GM20431 (cell line): ENCODE data around the gene OCEL1.
"Not testable (repeated sequence)": the region's sequence is repeated elsewhere in the genome, so short reads cannot be mapped to it uniquely, and the experiment has no call there.

Source experiments
- in situ Hi-C: fragments of 300-500 bp; cut with MseI, MboI; formaldehyde crosslinking; loops from one replicate; pipeline ENCODE4 v1.15.0; 2020; ENCODE audit warnings: low sequenced_read_pairs; ENCODE audit not compliant: unreplicated experiment

OCEL1 gene, protein sequence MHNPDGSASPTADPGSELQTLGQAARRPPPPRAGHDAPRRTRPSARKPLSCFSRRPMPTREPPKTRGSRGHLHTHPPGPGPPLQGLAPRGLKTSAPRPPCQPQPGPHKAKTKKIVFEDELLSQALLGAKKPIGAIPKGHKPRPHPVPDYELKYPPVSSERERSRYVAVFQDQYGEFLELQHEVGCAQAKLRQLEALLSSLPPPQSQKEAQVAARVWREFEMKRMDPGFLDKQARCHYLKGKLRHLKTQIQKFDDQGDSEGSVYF

DNA sequence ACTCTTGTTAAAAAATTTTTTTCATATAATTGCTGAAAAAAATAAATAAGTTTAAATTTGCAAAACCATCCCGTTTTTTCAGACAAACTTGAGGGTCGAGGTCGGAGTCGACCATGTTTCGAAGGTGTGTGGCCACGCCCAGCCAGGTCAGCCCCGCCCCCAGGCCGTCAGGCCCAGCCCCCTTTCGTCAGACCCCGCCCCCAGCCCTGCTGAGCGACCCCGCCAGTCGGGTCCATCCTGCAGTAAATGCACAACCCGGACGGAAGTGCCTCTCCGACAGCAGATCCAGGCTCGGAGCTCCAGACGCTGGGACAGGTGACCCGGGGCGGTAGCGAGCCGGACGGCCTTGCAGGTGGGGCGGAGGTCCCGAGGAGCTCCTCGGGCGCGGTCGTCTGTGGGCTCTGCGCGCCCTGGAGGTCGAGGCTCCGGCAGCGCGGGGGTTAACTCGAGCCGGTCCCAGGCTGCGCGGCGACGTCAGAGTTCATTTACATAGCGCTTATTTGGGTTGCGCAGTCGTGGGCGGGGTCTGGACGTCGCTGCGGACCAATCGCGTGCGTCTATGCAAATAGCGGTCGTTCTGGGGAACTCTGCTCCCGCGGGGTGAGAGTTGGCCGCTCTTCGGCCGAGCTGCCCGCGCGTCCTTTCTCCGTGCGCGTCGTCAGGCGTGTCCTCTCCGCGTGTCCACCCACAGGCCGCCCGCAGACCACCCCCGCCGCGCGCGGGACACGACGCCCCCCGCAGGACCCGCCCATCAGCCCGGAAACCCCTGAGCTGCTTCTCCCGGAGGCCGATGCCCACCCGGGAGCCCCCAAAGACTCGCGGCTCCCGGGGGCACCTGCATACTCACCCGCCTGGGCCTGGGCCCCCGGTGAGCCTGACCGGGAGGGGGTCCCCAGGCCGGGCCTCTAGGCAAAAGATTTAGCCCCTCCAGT, at the start of gene OCEL1:
TSS of gene OCEL1 (plus strand) at position 225 of the 932 bp plus-strand sequence. CDS start at position 247, 22 bp downstream.
- in situ Hi-C loops = no loop called here

DNA sequence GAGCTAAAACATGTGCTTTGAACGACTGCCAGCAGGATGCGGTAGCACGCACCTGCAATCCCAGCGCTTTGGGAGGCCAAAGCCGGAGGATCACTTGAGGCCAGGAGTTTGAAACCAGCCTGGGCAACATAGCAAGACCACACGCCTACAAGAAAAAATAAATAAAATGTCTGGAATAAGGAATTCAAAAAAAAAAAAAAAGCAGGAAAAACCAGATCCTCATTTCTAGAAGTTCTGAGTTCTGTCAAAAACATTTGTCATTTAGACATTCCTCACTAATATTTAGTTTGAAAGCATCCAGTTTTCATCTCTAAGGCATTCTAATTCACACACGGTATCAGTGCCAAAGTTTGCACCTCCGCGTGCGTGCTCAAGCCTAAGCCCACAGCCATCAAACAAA, 47.7 kb upstream of the OCEL1 start:
- in situ Hi-C loops = no loop called here

DNA sequence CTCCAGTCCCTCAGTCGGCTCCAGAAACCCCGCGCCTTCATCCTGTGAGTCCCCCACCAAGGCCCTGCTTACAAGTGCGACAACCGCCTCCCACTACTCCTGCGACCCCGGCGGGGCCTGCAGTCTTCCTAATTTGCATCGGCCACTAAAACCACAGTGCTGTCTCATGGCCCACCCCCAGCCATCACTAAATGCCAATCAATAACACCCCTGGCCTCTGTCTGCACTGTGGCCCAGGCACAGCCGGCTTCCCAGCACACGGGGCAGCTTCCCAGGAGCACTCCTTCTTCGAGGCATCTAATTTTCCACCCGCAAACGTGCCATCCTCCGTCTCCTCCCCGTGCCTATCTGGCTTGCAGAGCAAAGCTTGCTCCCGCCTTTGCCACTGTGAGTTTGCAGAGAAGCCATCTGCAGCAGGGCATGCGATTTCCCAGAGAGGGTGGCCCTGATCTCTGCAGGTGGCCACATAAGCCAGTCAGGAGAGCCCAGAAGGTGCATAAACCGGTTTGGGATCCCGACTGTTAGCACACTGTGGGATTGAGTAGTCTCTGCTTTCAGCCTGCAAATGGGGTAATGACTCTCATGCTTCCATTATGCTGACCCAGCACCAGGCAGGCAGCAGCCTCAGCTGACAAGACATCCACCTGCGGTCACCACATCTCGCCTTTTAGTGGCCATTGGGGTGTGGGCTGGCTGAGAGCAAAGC, 44.9 kb upstream of the OCEL1 start:
- in situ Hi-C loops = no loop called here

DNA sequence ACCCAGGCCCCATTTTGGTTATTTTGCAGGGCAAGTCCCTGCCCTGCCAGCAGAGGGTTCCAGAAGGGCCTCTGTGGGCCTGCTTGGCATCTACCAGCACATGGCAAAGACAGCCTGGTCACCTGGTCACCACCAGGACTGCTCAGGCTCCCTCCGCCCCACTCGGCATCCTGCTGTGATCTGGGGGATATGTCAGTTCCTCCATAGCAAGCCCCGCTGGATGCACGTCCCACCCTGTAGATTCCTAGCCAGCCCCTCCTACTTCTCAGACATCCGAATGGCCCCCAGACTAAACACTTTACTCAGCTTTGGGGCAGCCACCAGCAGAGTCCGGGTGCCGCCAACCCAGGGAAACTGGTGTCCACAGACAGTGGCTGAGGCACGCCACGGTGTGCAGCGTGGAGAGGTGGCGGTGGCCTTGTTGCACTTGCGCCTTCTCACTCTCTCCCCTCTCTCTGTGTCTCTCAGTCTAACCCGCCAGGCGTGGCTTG, 42.7 kb upstream of the OCEL1 start:
- in situ Hi-C loops = no loop called here

DNA sequence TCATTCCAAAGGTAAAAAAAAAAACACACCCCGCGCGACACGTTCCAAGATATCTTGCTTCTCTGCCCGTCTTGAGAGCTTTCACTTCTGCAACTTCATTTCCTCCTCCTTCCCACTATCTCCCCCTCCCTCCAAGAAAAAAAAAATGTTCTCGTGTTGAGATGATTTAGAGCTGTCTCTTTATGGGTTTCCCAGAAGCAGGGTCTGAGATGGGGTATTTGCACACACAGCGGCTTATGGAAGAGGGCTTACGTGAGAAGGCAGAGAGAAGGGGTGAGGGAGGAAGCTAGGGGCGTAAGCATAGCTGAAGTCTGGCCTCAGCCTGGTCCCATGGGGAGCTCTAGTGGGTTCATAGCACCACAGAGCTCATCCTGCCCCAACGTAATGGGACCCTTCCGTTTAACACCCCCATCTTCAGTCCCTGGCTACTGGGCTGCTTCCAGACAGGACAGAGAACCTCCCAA, 42.1 kb upstream of the OCEL1 start:
- in situ Hi-C loops = no loop called here

DNA sequence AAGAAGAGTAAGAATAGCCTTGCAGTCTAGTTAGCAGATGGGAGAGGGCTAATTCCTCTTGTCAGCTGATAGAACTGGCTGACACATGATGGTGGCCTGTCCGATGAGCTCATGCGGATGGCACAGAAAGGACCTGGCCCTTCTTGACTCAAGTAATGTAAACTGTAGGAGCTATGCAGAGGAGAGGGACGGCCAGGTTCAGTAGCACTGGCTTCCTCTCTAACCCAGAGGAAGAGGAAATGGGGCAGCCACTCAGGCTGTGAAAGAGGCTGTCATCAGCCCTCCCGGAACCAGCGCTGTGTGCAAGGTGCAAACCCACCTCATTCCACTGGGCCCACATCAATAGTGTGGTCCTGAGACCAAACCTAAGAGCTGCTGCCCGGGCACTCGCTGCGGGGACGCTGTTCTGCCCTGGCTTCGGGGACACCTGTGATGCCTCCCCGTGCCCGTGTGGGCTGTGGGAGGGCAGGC, 41.6 kb upstream of the OCEL1 start:
- in situ Hi-C loops = no loop called here

DNA sequence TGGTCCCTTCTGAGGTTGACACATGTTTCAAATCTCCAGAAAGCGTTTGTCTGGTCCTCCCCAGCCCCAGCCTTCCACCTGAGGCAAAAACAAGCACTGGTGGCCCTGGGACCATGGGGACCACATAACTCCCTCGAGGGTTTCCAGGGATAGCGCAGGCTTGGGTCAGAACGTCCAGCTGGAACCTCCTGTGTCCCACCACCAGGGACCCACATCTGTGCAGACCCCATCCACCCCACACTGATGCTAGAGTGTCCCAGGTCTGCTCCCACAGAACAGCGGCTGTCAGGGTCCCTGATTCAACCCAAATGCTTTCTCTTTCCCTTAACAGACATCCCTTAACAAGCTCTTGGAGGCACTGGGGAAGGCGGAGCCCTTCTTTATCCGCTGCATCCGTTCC, 40.4 kb upstream of the OCEL1 start:
- in situ Hi-C loops = no loop called here

DNA sequence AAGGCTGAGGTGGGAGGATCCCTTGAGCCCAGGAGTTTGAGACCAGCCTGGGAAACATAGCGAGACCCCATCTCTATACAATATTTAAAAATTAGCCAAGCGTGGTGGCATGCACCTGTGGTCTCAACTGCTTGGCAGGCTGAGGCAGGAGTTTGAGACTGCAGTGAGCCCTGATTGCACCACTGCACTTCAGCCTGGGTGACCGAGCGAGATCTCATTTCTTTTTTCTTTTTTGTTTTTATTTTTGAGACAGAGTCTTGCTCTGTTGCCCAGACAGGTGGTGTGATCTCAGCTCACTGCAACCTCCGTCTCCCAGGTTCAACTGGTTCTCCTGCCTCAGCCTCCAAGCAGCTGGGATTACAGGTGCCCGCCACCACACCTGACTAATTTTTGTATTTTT, 34.3 kb upstream of the OCEL1 start:
- in situ Hi-C loops = not testable (repeated sequence)

DNA sequence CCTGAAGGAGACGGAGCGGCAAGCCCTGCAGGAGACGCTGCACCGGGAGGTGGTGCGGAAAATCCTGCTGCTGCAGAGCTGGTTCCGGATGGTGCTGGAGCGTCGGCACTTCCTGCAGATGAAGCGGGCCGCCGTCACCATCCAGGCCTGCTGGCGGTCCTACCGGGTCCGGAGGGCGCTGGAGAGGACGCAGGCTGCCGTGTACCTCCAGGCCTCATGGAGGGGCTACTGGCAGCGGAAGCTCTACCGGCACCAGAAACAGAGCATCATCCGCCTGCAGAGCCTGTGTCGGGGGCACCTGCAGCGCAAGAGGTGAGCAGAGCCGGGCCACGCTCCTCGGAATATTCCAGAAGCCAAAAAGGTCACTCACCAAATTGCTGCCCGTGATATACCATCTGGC, 33.3 kb upstream of the OCEL1 start:
- in situ Hi-C loops = no loop called here

DNA sequence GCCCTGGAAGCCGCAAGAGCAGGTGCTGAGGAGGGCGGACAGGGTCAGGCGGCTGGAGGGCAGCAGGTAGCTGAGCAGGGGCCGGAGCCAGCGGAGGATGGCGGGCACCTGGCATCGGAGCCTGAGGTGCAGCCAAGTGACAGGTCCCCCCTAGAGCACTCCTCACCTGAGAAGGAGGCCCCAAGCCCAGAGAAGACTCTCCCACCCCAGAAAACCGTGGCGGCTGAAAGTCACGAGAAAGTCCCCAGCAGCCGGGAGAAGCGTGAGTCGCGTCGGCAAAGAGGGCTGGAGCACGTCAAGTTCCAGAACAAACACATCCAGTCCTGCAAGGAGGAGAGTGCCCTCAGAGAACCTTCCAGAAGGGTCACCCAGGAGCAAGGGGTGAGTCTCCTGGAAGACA, 31.4 kb upstream of the OCEL1 start:
- in situ Hi-C loops = no loop called here

DNA sequence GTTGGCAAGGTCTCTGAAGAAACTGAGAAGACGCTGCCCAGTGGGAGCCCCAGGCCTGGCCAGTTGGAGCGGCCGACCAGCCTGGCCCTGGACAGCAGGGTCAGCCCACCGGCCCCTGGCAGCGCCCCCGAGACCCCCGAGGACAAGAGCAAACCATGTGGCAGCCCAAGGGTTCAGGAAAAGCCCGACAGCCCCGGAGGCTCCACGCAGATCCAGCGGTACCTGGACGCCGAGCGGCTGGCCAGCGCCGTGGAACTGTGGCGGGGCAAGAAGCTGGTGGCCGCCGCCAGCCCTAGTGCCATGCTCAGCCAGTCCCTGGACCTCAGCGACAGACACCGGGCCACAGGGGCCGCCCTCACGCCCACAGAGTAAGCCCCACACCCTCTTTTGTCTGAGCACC, 30.9 kb upstream of the OCEL1 start:
- in situ Hi-C loops = no loop called here

DNA sequence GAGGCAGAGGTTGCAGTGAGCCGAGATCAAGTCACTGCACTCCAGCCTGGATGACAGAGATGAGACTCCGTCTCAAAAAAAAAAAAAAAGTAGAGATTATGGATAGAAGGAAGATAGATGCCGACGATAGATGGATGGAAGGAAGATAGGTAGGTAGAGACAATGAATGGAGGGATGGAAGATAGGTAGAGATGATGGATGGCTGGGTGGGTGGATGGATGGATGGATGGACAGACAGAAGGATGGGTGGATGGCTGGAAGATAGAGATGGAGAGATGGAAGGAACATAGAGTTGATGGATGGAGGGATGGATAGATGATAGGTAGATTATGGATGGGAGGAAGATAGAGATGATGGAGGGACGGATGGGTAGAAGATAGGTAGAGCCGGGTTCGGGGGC, 29.4 kb upstream of the OCEL1 start:
- in situ Hi-C loops = no loop called here

DNA sequence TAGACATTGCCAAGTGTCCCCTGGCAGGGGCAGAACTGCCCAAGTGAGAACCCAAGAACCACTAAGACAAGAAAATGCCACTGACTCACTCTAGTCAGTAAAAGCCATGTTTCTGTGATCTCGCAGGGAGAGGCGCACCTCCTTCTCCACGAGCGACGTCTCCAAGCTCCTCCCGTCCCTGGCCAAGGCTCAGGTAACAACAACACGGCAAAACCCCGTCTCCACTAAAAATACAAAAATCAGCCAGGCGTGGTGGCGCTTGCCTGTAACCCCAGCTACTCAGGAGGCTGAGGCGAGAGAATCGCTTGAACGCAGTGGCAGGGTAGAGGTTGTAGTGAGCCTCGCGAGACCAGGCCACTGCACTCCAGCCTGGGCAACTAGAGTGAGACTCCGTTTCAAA, 28.4 kb upstream of the OCEL1 start:
- in situ Hi-C loops = no loop called here

DNA sequence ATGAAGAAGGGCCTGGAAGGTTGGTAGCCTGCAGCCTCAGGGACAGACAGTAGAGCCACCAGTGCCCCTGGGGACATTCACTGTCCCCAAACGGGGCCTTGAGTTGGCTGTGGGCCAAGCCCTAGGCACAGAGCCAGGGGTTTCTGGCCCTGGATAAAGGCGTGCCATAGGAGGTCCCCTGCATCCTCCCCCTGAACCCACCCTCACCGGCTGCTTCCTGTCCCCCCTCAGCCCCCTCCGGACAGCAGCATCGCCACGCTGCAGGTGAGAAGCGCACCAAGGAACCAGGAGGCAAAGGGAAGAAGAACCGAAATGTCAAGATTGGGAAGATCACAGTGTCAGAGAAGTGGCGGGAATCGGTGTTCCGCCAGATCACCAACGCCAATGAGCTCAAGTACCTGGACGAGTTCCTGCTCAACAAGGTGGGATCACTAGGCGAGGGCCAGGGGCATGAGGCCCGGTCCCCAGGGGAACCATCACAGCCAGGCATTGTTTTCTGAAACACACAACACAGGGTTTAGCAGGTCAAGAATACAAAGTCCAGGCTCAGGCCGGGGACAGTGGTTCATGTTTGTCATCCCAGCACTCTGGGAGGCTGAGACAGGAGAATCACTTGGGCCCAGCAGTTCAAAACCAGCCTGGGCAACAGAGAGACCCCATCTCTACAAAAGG, 25.5 kb upstream of the OCEL1 start:
- in situ Hi-C loops = no loop called here

DNA sequence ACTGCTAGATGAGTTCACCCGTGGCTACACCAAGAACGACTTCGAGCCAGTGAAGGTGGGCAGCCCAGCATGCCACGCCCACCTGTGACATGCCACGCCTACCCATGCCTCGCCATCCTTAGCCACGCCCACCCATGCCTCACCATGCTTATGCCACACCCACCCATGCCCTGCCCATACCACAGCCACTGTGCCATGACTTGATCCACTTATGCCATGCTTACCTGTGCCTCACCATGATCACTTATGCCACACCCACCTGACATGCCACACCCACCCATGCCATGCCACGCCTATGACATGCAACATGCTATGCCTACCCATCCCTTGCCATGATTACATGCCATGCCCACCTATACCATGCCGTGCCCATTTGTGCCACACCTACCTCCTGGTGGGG, 23.8 kb upstream of the OCEL1 start:
- in situ Hi-C loops = no loop called here

DNA sequence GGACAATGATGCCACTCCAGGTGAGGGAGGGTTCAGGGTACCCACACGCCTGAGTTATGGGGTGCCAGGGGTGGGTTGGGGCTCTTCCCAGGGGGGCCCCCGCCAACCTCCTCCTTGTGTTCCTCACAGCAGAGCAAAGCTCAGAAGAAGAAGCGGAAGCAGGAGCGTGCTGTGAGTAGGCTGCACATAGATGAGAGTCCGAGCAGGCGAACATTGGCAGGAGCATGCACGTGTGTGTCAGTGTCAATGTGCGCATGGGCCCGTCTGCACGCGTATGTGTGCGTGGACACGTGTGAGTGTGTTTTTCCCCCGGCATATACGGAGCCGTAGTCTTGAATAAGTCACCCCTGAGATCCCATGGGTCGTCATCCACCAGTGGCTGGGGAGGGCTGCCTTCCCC, 23.3 kb upstream of the OCEL1 start:
- in situ Hi-C loops = no loop called here

DNA sequence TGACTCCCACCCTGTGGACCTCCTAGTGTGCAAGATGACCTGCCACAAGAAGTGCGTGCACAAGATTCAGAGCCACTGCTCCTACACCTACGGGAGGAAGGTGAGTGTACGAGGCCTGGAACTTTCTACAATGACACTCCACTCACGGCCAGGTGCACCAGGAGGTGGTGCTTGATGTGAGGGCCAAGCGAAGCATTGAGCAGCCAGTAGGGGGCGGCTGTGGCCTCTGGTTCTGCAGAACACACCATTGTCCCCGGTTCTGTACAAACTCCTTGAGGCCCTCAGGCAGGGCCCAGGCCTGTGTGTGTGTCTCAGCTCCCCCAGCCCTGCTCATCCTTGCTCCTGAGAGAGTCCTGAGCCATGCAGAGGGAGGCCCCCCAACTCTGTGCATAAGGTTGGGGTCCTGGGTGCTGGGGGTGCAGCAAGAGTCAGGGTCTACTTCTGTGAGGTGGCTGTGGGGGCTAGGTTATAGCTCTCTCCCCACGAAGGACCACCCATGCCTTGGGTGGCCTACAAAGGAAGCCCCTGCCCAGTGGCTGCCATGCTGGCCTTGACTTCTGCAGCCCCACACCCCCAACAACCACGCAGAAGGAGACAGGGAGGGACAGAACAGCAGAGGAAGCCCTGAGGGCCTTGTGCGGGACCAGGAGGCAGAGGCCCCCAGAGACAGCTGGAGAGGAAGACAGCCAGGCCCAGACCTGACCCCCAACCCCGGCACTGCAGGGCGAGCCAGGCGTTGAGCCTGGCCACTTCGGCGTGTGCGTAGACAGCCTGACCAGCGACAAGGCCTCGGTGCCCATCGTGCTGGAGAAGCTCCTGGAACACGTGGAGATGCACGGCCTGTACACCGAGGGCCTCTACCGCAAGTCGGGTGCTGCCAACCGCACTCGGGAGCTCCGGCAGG, 20.5 kb upstream of the OCEL1 start:
- in situ Hi-C loops = no loop called here

DNA sequence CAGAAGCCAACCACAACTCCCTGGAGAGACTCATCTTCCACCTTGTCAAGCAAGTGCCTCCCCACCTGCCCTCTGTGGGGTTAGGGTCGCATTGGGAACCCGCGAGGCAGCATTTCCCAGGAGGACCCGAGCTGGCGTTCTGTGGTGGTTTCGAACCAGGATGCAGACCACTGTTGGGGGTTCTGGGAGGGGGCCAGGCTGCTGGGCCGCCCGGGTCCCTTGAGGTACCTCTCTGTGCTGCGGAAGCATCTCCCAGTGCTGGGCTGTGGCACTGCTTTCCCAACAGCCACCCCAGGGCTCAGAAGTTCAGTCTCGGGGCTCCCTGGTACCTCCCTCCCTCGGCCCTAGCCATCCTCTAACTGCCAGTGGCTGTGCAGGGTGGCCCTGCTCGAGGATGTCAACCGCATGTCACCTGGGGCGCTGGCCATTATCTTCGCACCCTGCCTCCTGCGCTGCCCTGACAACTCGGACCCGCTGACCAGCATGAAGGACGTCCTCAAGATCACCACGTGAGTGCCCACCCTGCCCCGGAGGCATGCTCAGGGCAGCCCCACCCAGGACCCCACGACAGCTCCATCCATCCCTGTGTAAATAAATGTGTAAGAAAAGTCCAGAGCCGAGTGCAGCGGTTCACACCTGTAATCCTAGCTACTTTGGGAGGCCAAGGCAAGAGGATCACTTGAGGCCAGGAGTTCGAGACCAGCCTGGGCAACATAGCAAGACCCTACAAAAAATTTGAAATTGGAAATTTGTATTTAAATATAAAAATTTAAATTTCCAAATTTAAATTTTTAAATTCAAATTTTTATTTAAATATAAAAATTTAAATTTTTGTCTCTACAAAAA, 19.1 kb upstream of the OCEL1 start:
- in situ Hi-C loops = no loop called here
